ENCODE results near the gene ECT2L. TPM values are rescaled to one million over a fixed set of nuclear protein-coding genes. Genes with fewer than 3 reads are reported as not detected.
A peak's percentile ranks its signal among the peaks of the same experiment; 100 is the strongest.

ECT2L gene
- total RNA-seq, 1 donor from 2014 or later = not detected

GRCh38 chr6:138815221-138815620 lies 19.3 kb downstream of the ECT2L start:
- intact Hi-C loops (cut with DNase I) = loop anchor here (10.0 kb wide), 1 partner anchor 540 kb away; no protein-coding TSS in a partner anchor
- Histone ChIP-seq H3K27ac (no peak overlapping the region), H3K4me1 (no peaks in the 10 kb centered on the region), H3K27me3 (no peaks in the 10 kb centered on the region), H3K4me3 (no peak overlapping the region), H3K36me3 (no peaks in the 10 kb centered on the region), H3K9me3 (no peaks in the 10 kb centered on the region)
- peak; percentile 26 for ATAC-seq
- no peak for TF ChIP-seq CTCF (IDR thresholded peaks at IDR 0.05)
- DNase-seq = no peak

- intact Hi-C loops (cut with DNase I) = loop anchor here (10.0 kb wide), 1 partner anchor 539 kb away; no protein-coding TSS in a partner anchor
- ATAC-seq (peak; percentile 73), DNase-seq (no peak)
- Histone ChIP-seq H3K4me1 (no peaks in the 10 kb centered on the region), H3K4me3 (no peak overlapping the region), H3K27ac (no peak overlapping the region), H3K27me3 (no peaks in the 10 kb centered on the region), H3K9me3 (no peaks in the 10 kb centered on the region), H3K36me3 (no peaks in the 10 kb centered on the region)
- peak; percentile 78 for TF ChIP-seq CTCF (IDR thresholded peaks at IDR 0.05)
Observed at GRCh38 chr6:138815797-138816528, 20.1 kb downstream of the ECT2L start.

- TF ChIP-seq CTCF (IDR thresholded peaks at IDR 0.05) = no peak
- intact Hi-C loops (cut with DNase I) = loop anchor here (10.0 kb wide), 1 partner anchor 537 kb away; no protein-coding TSS in a partner anchor
- peak; percentile 93 for ATAC-seq
Observed at GRCh38 chr6:138817799-138818198, 21.9 kb downstream of the ECT2L start.

GRCh38 chr6:138818496-138819194 lies 22.8 kb downstream of the ECT2L start:
- no peak for ATAC-seq
- H3K9me3 ChIP-seq = no peaks in the 10 kb centered on the region
- DNase-seq = no peak
- H3K4me1 ChIP-seq = no peaks in the 10 kb centered on the region
- no peak overlapping the region for H3K4me3 ChIP-seq
- no peak for TF ChIP-seq CTCF (IDR thresholded peaks at IDR 0.05)
- intact Hi-C loops (cut with DNase I) = loop anchor here (10.0 kb wide), 1 partner anchor 536 kb away; no protein-coding TSS in a partner anchor
- H3K27ac ChIP-seq = peak overlapping the region; percentile 62
- no peaks in the 10 kb centered on the region for H3K36me3 ChIP-seq
- H3K27me3 ChIP-seq = no peaks in the 10 kb centered on the region

More at GRCh38 chr6:138817799-138818198, 21.9 kb downstream of the ECT2L start:
- Histone ChIP-seq H3K27ac (peak overlapping the region; percentile 62), H3K36me3 (no peaks in the 10 kb centered on the region), H3K4me1 (no peaks in the 10 kb centered on the region), H3K4me3 (no peak overlapping the region), H3K9me3 (no peaks in the 10 kb centered on the region), H3K27me3 (no peaks in the 10 kb centered on the region)
- peak; percentile 76 for DNase-seq

GRCh38 chr6:138821519-138821918 lies 25.6 kb downstream of the ECT2L start:
- Histone ChIP-seq H3K27me3 (no peaks in the 10 kb centered on the region), H3K27ac (no peak overlapping the region), H3K9me3 (no peaks in the 10 kb centered on the region), H3K36me3 (no peaks in the 10 kb centered on the region), H3K4me3 (no peak overlapping the region), H3K4me1 (no peaks in the 10 kb centered on the region)
- intact Hi-C loops (cut with DNase I) = no loop called here
- ATAC-seq (no peak), DNase-seq (no peak)
- TF ChIP-seq CTCF (IDR thresholded peaks at IDR 0.05) = no peak

All from upper lobe of right lung (tissue), 1 donor.